ENCODE measurements around the gene ITSN2.

Gene ITSN2

GRCh38 chr2:24332791-24333540 lies 27.4 kb downstream of the ITSN2 start:
- DNase-seq = no peak

GRCh38 chr2:24330161-24330560 lies 30.2 kb downstream of the ITSN2 start:
- DNase-seq = no peak

- DNase-seq = no peak
Observed at GRCh38 chr2:24329700-24330099, 30.6 kb downstream of the ITSN2 start.

- no peak for DNase-seq
Observed at GRCh38 chr2:24328010-24328409, 32.3 kb downstream of the ITSN2 start.

- no peak for DNase-seq
Observed at GRCh38 chr2:24317491-24317920, 42.8 kb downstream of the ITSN2 start.

GRCh38 chr2:24315669-24316068 lies 44.7 kb downstream of the ITSN2 start:
- no peak for DNase-seq

- DNase-seq = no peak
Observed at GRCh38 chr2:24313744-24314632, 46.3 kb downstream of the ITSN2 start.

GRCh38 chr2:24307961-24308360 lies 52.4 kb downstream of the ITSN2 start:
- no peak for DNase-seq

- no peak for DNase-seq
Observed at GRCh38 chr2:24304631-24305030, 55.7 kb downstream of the ITSN2 start.

- no peak for DNase-seq
Observed at GRCh38 chr2:24304098-24304497, 56.2 kb downstream of the ITSN2 start.

GRCh38 chr2:24301599-24301998 lies 58.7 kb downstream of the ITSN2 start:
- no peak for DNase-seq

GRCh38 chr2:24297663-24298062 lies 62.7 kb downstream of the ITSN2 start:
- DNase-seq = no peak

- no peak for DNase-seq
Observed at GRCh38 chr2:24287171-24287570, 73.2 kb downstream of the ITSN2 start.

- DNase-seq = no peak
Observed at GRCh38 chr2:24285484-24286152, 74.7 kb downstream of the ITSN2 start.

GRCh38 chr2:24280645-24281044 lies 79.7 kb downstream of the ITSN2 start:
- no peak for DNase-seq

GRCh38 chr2:24280161-24280560 lies 80.2 kb downstream of the ITSN2 start:
- DNase-seq = no peak

- DNase-seq = no peak
Observed at GRCh38 chr2:24276349-24276899, 83.9 kb downstream of the ITSN2 start.

- DNase-seq = no peak
Observed at GRCh38 chr2:24274809-24275208, 85.5 kb downstream of the ITSN2 start.

GRCh38 chr2:24273598-24273997 lies 86.7 kb downstream of the ITSN2 start:
- DNase-seq = no peak

GRCh38 chr2:24272907-24273306 lies 87.4 kb downstream of the ITSN2 start:
- no peak for DNase-seq

- no peak for DNase-seq
Observed at GRCh38 chr2:24272161-24272802, 88.1 kb downstream of the ITSN2 start.

- DNase-seq = no peak
Observed at GRCh38 chr2:24269265-24269664, 91.1 kb downstream of the ITSN2 start.

- no peak for DNase-seq
Observed at GRCh38 chr2:24265212-24265611, 95.1 kb downstream of the ITSN2 start.

Data from CD4-positive, alpha-beta T cell treated with Interleukin-4 for 4 hours (primary cell).